ENCODE measurements around the gene APLF.
"Not testable (repeated sequence)": the region's sequence is repeated elsewhere in the genome, so short reads cannot be mapped to it uniquely, and the experiment has no call there.

- TF ChIP-seq, protein P1, sequence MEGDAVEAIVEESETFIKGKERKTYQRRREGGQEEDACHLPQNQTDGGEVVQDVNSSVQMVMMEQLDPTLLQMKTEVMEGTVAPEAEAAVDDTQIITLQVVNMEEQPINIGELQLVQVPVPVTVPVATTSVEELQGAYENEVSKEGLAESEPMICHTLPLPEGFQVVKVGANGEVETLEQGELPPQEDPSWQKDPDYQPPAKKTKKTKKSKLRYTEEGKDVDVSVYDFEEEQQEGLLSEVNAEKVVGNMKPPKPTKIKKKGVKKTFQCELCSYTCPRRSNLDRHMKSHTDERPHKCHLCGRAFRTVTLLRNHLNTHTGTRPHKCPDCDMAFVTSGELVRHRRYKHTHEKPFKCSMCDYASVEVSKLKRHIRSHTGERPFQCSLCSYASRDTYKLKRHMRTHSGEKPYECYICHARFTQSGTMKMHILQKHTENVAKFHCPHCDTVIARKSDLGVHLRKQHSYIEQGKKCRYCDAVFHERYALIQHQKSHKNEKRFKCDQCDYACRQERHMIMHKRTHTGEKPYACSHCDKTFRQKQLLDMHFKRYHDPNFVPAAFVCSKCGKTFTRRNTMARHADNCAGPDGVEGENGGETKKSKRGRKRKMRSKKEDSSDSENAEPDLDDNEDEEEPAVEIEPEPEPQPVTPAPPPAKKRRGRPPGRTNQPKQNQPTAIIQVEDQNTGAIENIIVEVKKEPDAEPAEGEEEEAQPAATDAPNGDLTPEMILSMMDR (IDR thresholded peaks at IDR 0.05), result not testable (repeated sequence)
- not testable (repeated sequence) for TF ChIP-seq CHD2 (IDR thresholded peaks at IDR 0.05; ENCODE audit: low read length, partially characterized antibody); EZH2phosphoT487 (IDR thresholded peaks at IDR 0.05; ENCODE audit: borderline replicate concordance, low read depth)
Observed at GRCh38 chr2:68526943-68527342, 59.6 kb downstream of the APLF start.

Data from SK-N-SH (cell line).